IMR-90 (cell line): Measurements from ENCODE around the gene HPGDS. TPM values are rescaled to one million over a fixed set of nuclear protein-coding genes. Genes with fewer than 3 reads are reported as not detected.
A peak's percentile ranks its signal among the peaks of the same experiment; 100 is the strongest.

Source experiments
- ATAC-seq: fragments of 200-7000 bp; cut with Tn5 transposase; 2 replicates; pipeline ENCODE4 v1.9.1; 2020; ENCODE audit warnings: low read depth, mild to moderate bottlenecking, moderate library complexity
- BruUV-seq: library from RNA; stranded (reverse); fragments of 400-500 nt; replicated peaks from 2 replicates; lab custom pipeline; 2021; lab: Mats Ljungman, UMichigan
- CTCF ChIA-PET: fragments of 300-600 bp; formaldehyde crosslinking; extraction: SDS; loops from one replicate; lab custom pipeline; 2021; ENCODE audit warnings: antibody characterized with exemption; lab: Yijun Ruan, JAX
- POLR2A ChIA-PET: fragments of 300-600 bp; sonication (Branson Sonifier 250); formaldehyde crosslinking; loops from one replicate; lab custom pipeline; 2022; ENCODE audit warnings: antibody characterized with exemption; ENCODE audit not compliant: unreplicated experiment; lab: Charles Lee
- DNase-seq: peaks from one replicate; pipeline ENCODE4 v3.0.0; 2013
- H2AFZ ChIP-seq: replicated peaks from 2 replicates; pipeline ENCODE3; 2013; ENCODE audit warnings: low read length, mild to moderate bottlenecking; ENCODE audit not compliant: poor library complexity
- H2AK5ac ChIP-seq: 2 replicates; pipeline ENCODE4 v1.6.1; 2013; ENCODE audit warnings: low read depth, low read length, inconsistent platforms
- H2AK9ac ChIP-seq: replicated peaks from 2 replicates; pipeline ENCODE3; 2013; ENCODE audit warnings: mild to moderate bottlenecking, low read depth, low read length, moderate library complexity; ENCODE audit not compliant: poor library complexity
- H2BK120ac ChIP-seq: 2 replicates; pipeline ENCODE4 v1.6.1; 2013; ENCODE audit warnings: low read depth, low read length, inconsistent platforms
- H2BK15ac ChIP-seq: 3 replicates; pipeline ENCODE4 v1.6.1; 2013; ENCODE audit warnings: low read depth, low read length, inconsistent platforms
- H2BK20ac ChIP-seq: 2 replicates; pipeline ENCODE4 v1.6.1; 2013; ENCODE audit warnings: low read depth, mild to moderate bottlenecking, inconsistent platforms, low read length, moderate library complexity
- H2BK5ac ChIP-seq: 2 replicates; pipeline ENCODE4 v1.6.1; 2013; ENCODE audit warnings: mild to moderate bottlenecking, low read depth, low read length, inconsistent platforms; ENCODE audit not compliant: poor library complexity, severe bottlenecking
- H3K14ac ChIP-seq: replicated peaks from 2 replicates; pipeline ENCODE4 v1.6.1; 2013; ENCODE audit warnings: low read depth, low read length, inconsistent platforms
- H3K18ac ChIP-seq: 2 replicates; pipeline ENCODE4 v1.6.1; 2013; ENCODE audit warnings: low read depth, low read length, control low read depth
- H3K23ac ChIP-seq: 2 replicates; pipeline ENCODE4 v1.6.1; 2013; ENCODE audit warnings: low read depth, low read length, inconsistent platforms
- H3K27ac ChIP-seq: 2 replicates; pipeline ENCODE4 v1.5.1; 2013; ENCODE audit warnings: mild to moderate bottlenecking, control low read depth, low read length; ENCODE audit not compliant: insufficient read depth
- H3K27me3 ChIP-seq: 2 replicates; pipeline ENCODE4 v1.6.1; 2013; ENCODE audit warnings: low read length; ENCODE audit not compliant: control insufficient read depth, insufficient read depth
- H3K36me3 ChIP-seq: 2 replicates; pipeline ENCODE4 v1.6.1; 2013; ENCODE audit warnings: low read length, mixed read lengths; ENCODE audit not compliant: control insufficient read depth, insufficient read depth
- H3K4ac ChIP-seq: 2 replicates; pipeline ENCODE4 v1.6.1; 2013; ENCODE audit warnings: low read depth, low read length, inconsistent platforms
- H3K4me1 ChIP-seq: 2 replicates; pipeline ENCODE4 v1.6.1; 2013; ENCODE audit warnings: low read length, mixed read lengths; ENCODE audit not compliant: control insufficient read depth, insufficient read depth
- H3K4me2 ChIP-seq: 2 replicates; pipeline ENCODE4 v1.6.1; 2013; ENCODE audit warnings: low read depth, mild to moderate bottlenecking, control low read depth, low read length, moderate library complexity
- H3K4me3 ChIP-seq: 2 replicates; pipeline ENCODE4 v1.5.1; 2013; ENCODE audit warnings: low read depth, mild to moderate bottlenecking, control low read depth, low read length, moderate library complexity; ENCODE audit not compliant: insufficient read depth
- H3K56ac ChIP-seq: 2 replicates; pipeline ENCODE4 v1.6.1; 2013; ENCODE audit warnings: low read length, inconsistent platforms; ENCODE audit not compliant: insufficient read depth; ENCODE audit errors: extremely low read depth
- H3K79me1 ChIP-seq, 2 experiments: 2 replicates each; pipeline ENCODE4 v1.6.1; 2013; ENCODE audit warnings: low read length in 2 of 2, inconsistent platforms in 1 of 2, low read depth in 1 of 2
- H3K9ac ChIP-seq: 2 replicates; pipeline ENCODE4 v1.6.1; 2013; ENCODE audit warnings: low read depth, low read length, control low read depth
- H3K9me1 ChIP-seq: 2 replicates; pipeline ENCODE4 v1.6.1; 2013; ENCODE audit warnings: low read length, inconsistent platforms; ENCODE audit not compliant: insufficient read depth
- H3K9me3 ChIP-seq: 2 replicates; pipeline ENCODE4 v1.6.1; 2013; ENCODE audit warnings: low read length; ENCODE audit not compliant: control insufficient read depth, insufficient read depth
- H4K20me1 ChIP-seq: 2 replicates; pipeline ENCODE4 v1.6.1; 2013; ENCODE audit warnings: low read length, inconsistent platforms; ENCODE audit not compliant: insufficient read depth
- H4K5ac ChIP-seq: 2 replicates; pipeline ENCODE4 v1.6.1; 2013; ENCODE audit warnings: mild to moderate bottlenecking, low read depth, low read length, control low read depth
- H4K8ac ChIP-seq, 2 experiments: 2 replicates each; pipeline ENCODE4 v1.6.1; 2013; ENCODE audit warnings: low read depth in 2 of 2, low read length in 2 of 2, control low read depth in 1 of 2, inconsistent platforms in 1 of 2
- H4K91ac ChIP-seq: 2 replicates; pipeline ENCODE4 v1.6.1; 2013; ENCODE audit warnings: low read depth, low read length, inconsistent platforms; ENCODE audit not compliant: insufficient read depth
- BHLHE40 ChIP-seq: fragments of 150-350 bp; IDR thresholded peaks from 2 replicates; pipeline ENCODE4 v1.6.1; 2016; ENCODE audit warnings: mild to moderate bottlenecking, low read depth, low read length
- CEBPB ChIP-seq: IDR thresholded peaks from 2 replicates; pipeline ENCODE4 v1.6.1; 2012; ENCODE audit warnings: low read depth, low read length, improper control_type of control experiment
- CHD1 ChIP-seq: IDR thresholded peaks from 2 replicates; pipeline ENCODE4 v1.6.1; 2012; ENCODE audit warnings: low read depth, low read length, improper control_type of control experiment
- ELK1 ChIP-seq: fragments of 150-350 bp; IDR thresholded peaks from 2 replicates; pipeline ENCODE4 v1.6.1; 2016; ENCODE audit warnings: low read depth, mild to moderate bottlenecking, low read length, moderate library complexity, borderline replicate concordance
- FOS ChIP-seq: fragments of 150-350 bp; IDR thresholded peaks from 2 replicates; pipeline ENCODE4 v1.6.1; 2016; ENCODE audit warnings: low read depth, low read length
- MAFK ChIP-seq: IDR thresholded peaks from 2 replicates; pipeline ENCODE4 v1.6.1; 2012; ENCODE audit warnings: low read depth, low read length, improper control_type of control experiment
- MAZ ChIP-seq: IDR thresholded peaks from 2 replicates; pipeline ENCODE4 v1.6.1; 2012; ENCODE audit warnings: low read depth, mild to moderate bottlenecking, low read length, improper control_type of control experiment, moderate library complexity, borderline replicate concordance
- MXI1 ChIP-seq: IDR thresholded peaks from 2 replicates; pipeline ENCODE4 v1.6.1; 2012; ENCODE audit warnings: low read depth, mild to moderate bottlenecking, low read length, moderate library complexity, borderline replicate concordance
- NFE2L2 ChIP-seq: fragments of 150-350 bp; IDR thresholded peaks from 2 replicates; pipeline ENCODE4 v1.6.1; 2016; ENCODE audit warnings: low read depth, mild to moderate bottlenecking, low read length
- POLR2A ChIP-seq: IDR thresholded peaks from 2 replicates; pipeline ENCODE4 v1.6.1; 2012; ENCODE audit warnings: mild to moderate bottlenecking, low read depth, low read length
- RAD21 ChIP-seq: IDR thresholded peaks from 2 replicates; pipeline ENCODE4 v1.6.1; 2012; ENCODE audit warnings: low read length, improper control_type of control experiment
- RCOR1 ChIP-seq: IDR thresholded peaks from 2 replicates; pipeline ENCODE4 v1.6.1; 2012; ENCODE audit warnings: mild to moderate bottlenecking, low read length, improper control_type of control experiment; ENCODE audit not compliant: insufficient replicate concordance
- RFX5 ChIP-seq: IDR thresholded peaks from 2 replicates; pipeline ENCODE4 v1.8.0; 2012; ENCODE audit warnings: low read depth, mild to moderate bottlenecking, low read length, moderate library complexity
- SMC3 ChIP-seq: fragments of 150-350 bp; IDR thresholded peaks from 2 replicates; pipeline ENCODE4 v1.6.1; 2016; ENCODE audit warnings: low read depth, mild to moderate bottlenecking, antibody characterized with exemption, low read length, moderate library complexity
- WGBS, 2 experiments: methylation state at CpG; one replicate each; pipeline versions ENCODE4 v1.1.5 to v1.1.7; 2013; ENCODE audit warnings: missing lambda C conversion rate in 2 of 2; ENCODE audit not compliant: insufficient read length in 1 of 2; ENCODE audit errors: extremely low coverage in 2 of 2; 5-methylcytosine and 5-hydroxymethylcytosine counted together
- dilution Hi-C: fragments of 300-500 bp; cut with HindIII; formaldehyde crosslinking; loops from one replicate; pipeline ENCODE4 v1.14.3; 2018; ENCODE audit warnings: low sequenced_read_pairs; ENCODE audit not compliant: unreplicated experiment
- in situ Hi-C: fragments of 300-500 bp; cut with MboI; formaldehyde crosslinking; loops from 3 replicates; pipeline ENCODE4 v1.14.3; 2019; ENCODE audit warnings: low sequenced_read_pairs, inconsistent platforms, mixed read lengths
- intact Hi-C: fragments of 100-400 bp; cut with micrococcal nuclease; formaldehyde crosslinking; loops from 2 replicates; pipeline ENCODE4 v1.10.0; 2022
- polyA plus RNA-seq, 3 experiments: library from polyadenylated mRNA; depleted of rRNA; stranded (reverse); fragments of >200 nt; gene quantifications; 2 replicates each; pipeline ENCODE4 v1.2.3, GENCODE V29; 2012; ENCODE audit warnings: low replicate concordance in 1 of 3
- total RNA-seq: library from RNA; depleted of rRNA; stranded (reverse); fragments of >200 nt; gene quantifications from 2 replicates; pipeline ENCODE4 v1.2.3, GENCODE V29; 2012
- TF ChIP-seq, protein P1 (sequence below): conservative IDR thresholded peaks from 2 replicates; pipeline ENCODE4 v1.5.1; 2012; ENCODE audit warnings: mild to moderate bottlenecking, low read depth, low read length, improper control_type of control experiment
- TF ChIP-seq, protein P2 (sequence below): fragments of 150-350 bp; IDR thresholded peaks from 2 replicates; pipeline ENCODE4 v1.6.1; 2017; ENCODE audit warnings: mild to moderate bottlenecking, antibody characterized with exemption, low read length, low read depth

The HPGDS gene
- total and polyA plus RNA-seq, 2 of the 4 experiments (the other 2 are of a cell fraction) = not detected

GRCh38 chr4:94253036-94253435 lies 89.6 kb downstream of the HPGDS start:
- Histone ChIP-seq H3K4me3 (no peak overlapping the region), H3K27me3 (no peaks in the 10 kb centered on the region), H4K5ac (no peak overlapping the region), H3K14ac (no peak overlapping the region), H2AK5ac (no peak overlapping the region), H2BK120ac (no peak overlapping the region), H3K27ac (no peak overlapping the region), H3K56ac (no peak overlapping the region), H4K8ac (no peak overlapping the region), H3K23ac (no peak overlapping the region), H3K36me3 (peaks cover 17% of the 10 kb centered on the region), H3K4me1 (no peaks in the 10 kb centered on the region), H2BK5ac (no peak overlapping the region), H2AK9ac (no peak overlapping the region), H3K4me2 (no peak overlapping the region), H2BK15ac (no peak overlapping the region), H2AFZ (no peak overlapping the region), H3K4ac (no peak overlapping the region), H3K9me3 (no peaks in the 10 kb centered on the region), H3K9me1 (no peaks in the 10 kb centered on the region), H3K79me1 (peaks cover under 1 to 5% of the 10 kb centered on the region in 2 experiments; a peak in 1 of 4 replicates), H3K9ac (no peak overlapping the region), H3K18ac (no peak overlapping the region), H4K20me1 (no peaks in the 10 kb centered on the region), H2BK20ac (no peak overlapping the region), H4K91ac (no peak overlapping the region)
- peak; percentile 7 for DNase-seq
- no CpG with 5 or more reads among the region's 3 CpGs for WGBS, 2 experiments
- TF ChIP-seq, protein P1, sequence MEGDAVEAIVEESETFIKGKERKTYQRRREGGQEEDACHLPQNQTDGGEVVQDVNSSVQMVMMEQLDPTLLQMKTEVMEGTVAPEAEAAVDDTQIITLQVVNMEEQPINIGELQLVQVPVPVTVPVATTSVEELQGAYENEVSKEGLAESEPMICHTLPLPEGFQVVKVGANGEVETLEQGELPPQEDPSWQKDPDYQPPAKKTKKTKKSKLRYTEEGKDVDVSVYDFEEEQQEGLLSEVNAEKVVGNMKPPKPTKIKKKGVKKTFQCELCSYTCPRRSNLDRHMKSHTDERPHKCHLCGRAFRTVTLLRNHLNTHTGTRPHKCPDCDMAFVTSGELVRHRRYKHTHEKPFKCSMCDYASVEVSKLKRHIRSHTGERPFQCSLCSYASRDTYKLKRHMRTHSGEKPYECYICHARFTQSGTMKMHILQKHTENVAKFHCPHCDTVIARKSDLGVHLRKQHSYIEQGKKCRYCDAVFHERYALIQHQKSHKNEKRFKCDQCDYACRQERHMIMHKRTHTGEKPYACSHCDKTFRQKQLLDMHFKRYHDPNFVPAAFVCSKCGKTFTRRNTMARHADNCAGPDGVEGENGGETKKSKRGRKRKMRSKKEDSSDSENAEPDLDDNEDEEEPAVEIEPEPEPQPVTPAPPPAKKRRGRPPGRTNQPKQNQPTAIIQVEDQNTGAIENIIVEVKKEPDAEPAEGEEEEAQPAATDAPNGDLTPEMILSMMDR = no peak
- TF ChIP-seq, protein P2, sequence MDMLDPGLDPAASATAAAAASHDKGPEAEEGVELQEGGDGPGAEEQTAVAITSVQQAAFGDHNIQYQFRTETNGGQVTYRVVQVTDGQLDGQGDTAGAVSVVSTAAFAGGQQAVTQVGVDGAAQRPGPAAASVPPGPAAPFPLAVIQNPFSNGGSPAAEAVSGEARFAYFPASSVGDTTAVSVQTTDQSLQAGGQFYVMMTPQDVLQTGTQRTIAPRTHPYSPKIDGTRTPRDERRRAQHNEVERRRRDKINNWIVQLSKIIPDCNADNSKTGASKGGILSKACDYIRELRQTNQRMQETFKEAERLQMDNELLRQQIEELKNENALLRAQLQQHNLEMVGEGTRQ = no peak
- TF ChIP-seq RAD21 (no peak), MXI1 (no peak), RFX5 (no peak), FOS (no peak), POLR2A (no peak), BHLHE40 (no peak), CEBPB (no peak), MAZ (no peak), ELK1 (no peak), CHD1 (no peak), NFE2L2 (no peak), SMC3 (no peak), RCOR1 (no peak), MAFK (no peak)
- no TSS peak for BruUV-seq
- in situ Hi-C loops = no loop called here
- ChIA-PET CTCF (interaction anchor here (0.7 kb wide), 1 partner anchor 31 kb away, joined by 3 read pairs; no protein-coding TSS in a partner anchor), POLR2A (no interaction called here)
- no peak for ATAC-seq
- dilution Hi-C loops = no loop called here
- intact Hi-C loops = no loop called here
